SH-SY5Y (cell line): ENCODE results near the gene RXRA.

Experiments
- GATA2 ChIP-seq: IDR thresholded peaks from 2 replicates; pipeline ENCODE4 v1.6.1; 2011; ENCODE audit warnings: mild to moderate bottlenecking, low read depth, low read length
- GATA3 ChIP-seq: IDR thresholded peaks from 2 replicates; pipeline ENCODE4 v1.6.1; 2011; ENCODE audit warnings: low read depth, mild to moderate bottlenecking, low read length, moderate library complexity

DNA sequence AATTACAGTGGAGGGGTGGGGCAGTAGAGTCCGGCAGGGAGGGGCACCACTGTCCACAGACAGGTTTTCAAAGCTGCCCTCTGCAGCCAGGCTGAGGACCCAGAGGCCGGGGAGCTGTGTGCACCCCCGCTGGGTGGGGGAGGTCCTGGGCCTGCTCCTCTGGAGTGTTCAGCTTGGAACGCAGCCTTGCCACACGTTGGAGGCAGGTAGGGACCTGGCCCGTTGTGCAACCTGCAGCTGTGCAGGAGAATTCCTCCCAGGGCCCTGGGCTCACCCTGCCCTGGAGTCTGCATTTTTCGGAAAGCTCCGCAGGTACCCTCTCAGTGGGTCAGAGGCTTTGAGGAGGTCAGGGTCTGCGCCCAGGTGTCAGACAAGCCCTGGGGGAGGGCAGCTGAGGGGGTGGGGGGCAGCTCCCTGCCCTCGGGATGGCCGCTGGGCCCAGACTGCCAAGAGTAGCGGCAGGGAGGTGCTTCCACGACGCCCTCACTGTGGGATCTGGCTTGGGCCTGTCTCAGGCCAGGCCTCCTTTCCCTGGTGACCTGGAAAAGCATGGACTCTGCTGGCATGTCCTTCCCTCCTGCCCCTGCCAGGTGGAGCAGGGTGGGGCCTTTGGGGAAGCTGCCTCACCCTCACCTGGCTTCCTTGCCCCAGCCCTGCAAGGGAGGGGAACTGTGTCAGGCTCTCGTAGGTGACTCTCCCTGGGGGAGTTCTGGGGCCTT lies 29.5 kb downstream of the RXRA start:
- TF ChIP-seq GATA2 (no peak), GATA3 (no peak)
